HG03064 (cell line): Measurements from ENCODE around the gene EGFL8.
A peak's percentile ranks its signal among the peaks of the same experiment; 100 is the strongest.

Experiments used
- ATAC-seq: cut with Tn5 transposase; IDR thresholded peaks from one replicate; pipeline ENCODE4 v1.9.1; 2021; ENCODE audit warnings: low read depth; ENCODE audit not compliant: unreplicated experiment

Gene EGFL8

GRCh38 chr6:32167154-32167760 lies 2.9 kb downstream of the EGFL8 start:
- ATAC-seq, result no peak

- ATAC-seq, result no peak
These were observed 3.4 kb downstream of the EGFL8 start for GRCh38 chr6:32167761-32168262.

GRCh38 chr6:32168350-32168749 lies 4.0 kb downstream of the EGFL8 start:
- no peak for ATAC-seq

GRCh38 chr6:32168807-32169591 lies 4.6 kb downstream of the EGFL8 start:
- ATAC-seq, result no peak

- no peak for ATAC-seq
These were observed 5.9 kb downstream of the EGFL8 start for GRCh38 chr6:32170294-32170693.

- no peak for ATAC-seq
These were observed 6.8 kb downstream of the EGFL8 start for GRCh38 chr6:32171234-32171633.

- no peak for ATAC-seq
These were observed 8.8 kb downstream of the EGFL8 start for GRCh38 chr6:32173051-32173727.

GRCh38 chr6:32174416-32174815 lies 10.0 kb downstream of the EGFL8 start:
- no peak for ATAC-seq

- ATAC-seq, result no peak
These were observed 10.9 kb downstream of the EGFL8 start for GRCh38 chr6:32175322-32175710.

- no peak for ATAC-seq
These were observed 11.5 kb downstream of the EGFL8 start, which contains the start of gene AGPAT1 for GRCh38 chr6:32175711-32176475. Gene AGPAT1 (minus strand): TSS chr6:32176084. CDS start chr6:32171496, 4,588 bp downstream.

GRCh38 chr6:32176476-32177182 lies 12.2 kb downstream of the EGFL8 start:
- no peak for ATAC-seq

GRCh38 chr6:32177183-32177787 lies 12.9 kb downstream of the EGFL8 start:
- ATAC-seq, result no peak

- peak; percentile 86 for ATAC-seq
These were observed 13.6 kb downstream of the EGFL8 start, which contains the start of gene RNF5 for GRCh38 chr6:32177788-32178546. Gene RNF5 (plus strand): TSS chr6:32178405. CDS start chr6:32178512, 107 bp downstream.

- no peak for ATAC-seq
These were observed 14.4 kb downstream of the EGFL8 start for GRCh38 chr6:32178547-32179440.

GRCh38 chr6:32179766-32180405 lies 15.5 kb downstream of the EGFL8 start:
- ATAC-seq, result no peak

- ATAC-seq, result no peak
These were observed 16.8 kb downstream of the EGFL8 start for GRCh38 chr6:32181148-32181702.

GRCh38 chr6:32181915-32182529 lies 17.6 kb downstream of the EGFL8 start:
- ATAC-seq, result no peak
